Gastroesophageal sphincter (tissue), 2 donors: ENCODE results near the gene GLDC.

Source experiments
- EP300 ChIP-seq: sonication (generic); formaldehyde crosslinking; IDR thresholded peaks from one replicate; pipeline ENCODE4 v1.6.1; 2017; ENCODE audit warnings: antibody characterized with exemption, mild to moderate bottlenecking
- POLR2AphosphoS5 ChIP-seq: sonication (generic); formaldehyde crosslinking; IDR thresholded peaks from one replicate; pipeline ENCODE4 v1.6.1; 2017; ENCODE audit warnings: antibody characterized with exemption

DNA sequence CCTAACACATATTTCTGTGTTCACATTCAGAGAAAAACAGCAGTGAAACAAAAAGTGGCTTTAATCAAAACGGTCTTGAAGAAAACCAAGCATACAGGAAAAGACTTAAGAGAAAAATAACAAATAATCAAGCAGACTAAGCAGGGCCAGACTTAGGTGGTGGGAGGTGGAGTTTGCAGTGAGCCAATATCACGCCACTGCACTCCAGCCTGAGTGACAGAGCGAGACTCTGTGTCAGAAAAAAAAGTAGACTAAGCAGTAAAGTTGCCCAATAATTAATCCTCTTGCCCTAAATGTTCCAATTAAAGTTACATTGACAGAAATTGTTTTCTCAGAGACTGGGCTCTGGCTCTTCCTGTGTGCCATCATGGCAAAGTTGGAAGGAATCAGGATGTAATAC lies 26.6 kb upstream of the GLDC start:
- TF ChIP-seq POLR2AphosphoS5 (no peak), EP300 (no peak)
